ENCODE measurements around the gene COL8A1.
"Not testable (repeated sequence)": the region's sequence is repeated elsewhere in the genome, so short reads cannot be mapped to it uniquely, and the experiment has no call there.

COL8A1 gene

DNA sequence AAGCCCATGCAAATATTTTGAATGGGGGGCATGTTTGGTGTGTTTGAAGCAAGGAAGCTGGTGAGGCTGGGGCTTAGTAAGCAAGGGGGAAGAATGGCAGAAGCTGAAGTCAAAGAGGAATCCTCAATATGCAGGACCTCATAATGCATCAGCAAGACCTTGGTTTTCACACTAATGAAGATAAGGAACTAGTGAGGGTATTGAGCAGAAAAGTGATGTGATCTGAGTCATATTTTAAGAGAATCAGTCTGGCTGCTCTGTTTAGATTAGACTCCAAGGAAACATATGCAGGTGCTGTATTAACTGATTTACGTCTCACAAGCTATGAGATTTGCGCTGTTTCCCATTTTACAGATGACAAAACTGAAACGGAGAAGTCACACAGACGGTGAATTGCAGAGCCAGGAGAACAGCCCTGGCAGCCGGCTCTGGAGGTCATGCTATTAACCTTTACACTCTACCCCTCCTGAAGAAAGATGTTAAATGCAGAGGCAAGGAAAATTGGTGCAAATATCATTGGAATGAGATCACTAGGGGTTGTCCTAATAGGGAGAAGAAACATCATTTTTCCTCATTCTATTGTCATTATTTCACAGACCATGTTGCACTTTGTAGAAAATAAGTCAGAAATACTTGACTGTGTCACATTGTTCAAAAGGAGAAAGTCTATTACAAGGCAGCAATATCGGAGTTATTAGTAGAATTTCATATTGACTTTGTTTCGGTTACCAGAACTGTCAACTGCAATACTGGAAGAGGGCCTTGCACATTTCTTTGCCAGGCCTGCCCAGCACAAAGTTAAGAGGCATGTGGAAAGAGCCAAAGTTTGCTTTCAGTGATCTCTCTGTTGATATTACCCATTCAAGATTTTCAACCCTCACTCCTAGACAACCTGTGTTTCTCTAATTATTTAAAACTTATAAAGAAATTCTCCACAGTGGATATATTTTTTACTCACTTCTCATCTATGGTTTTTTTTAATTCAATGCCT, 64.9 kb downstream of the COL8A1 start:
- DNase-seq (ENCODE audit: extremely low read depth in 1 of 2, low read depth in 1 of 2): no peak

GRCh38 chr3:99704417-99704816, 66.0 kb downstream of the COL8A1 start:
- DNase-seq (ENCODE audit: extremely low read depth in 1 of 2, low read depth in 1 of 2): no peak

DNA sequence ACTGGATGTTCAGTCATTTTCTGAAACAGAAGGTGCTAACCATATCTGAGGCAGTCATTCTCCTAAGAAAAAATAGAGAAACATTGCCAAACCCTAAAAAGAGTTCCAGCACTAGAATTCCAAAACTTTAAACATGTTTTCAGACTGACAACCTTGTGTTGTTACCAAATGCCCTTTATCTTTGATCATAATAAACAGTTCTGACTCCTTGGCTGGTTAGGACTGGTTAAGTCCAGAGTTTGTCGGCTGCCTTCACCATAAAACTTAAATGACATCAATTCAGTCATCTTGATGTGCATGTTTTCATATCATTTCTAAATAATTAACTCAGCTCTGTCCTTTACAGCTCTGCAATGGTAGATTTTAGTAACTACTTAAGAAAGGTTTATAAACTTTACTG, 68.0 kb downstream of the COL8A1 start:
- DNase-seq (ENCODE audit: extremely low read depth in 1 of 2, low read depth in 1 of 2): no peak

- no peak for DNase-seq (ENCODE audit: extremely low read depth in 1 of 2, low read depth in 1 of 2)
Observed at GRCh38 chr3:99708207-99708745, 69.9 kb downstream of the COL8A1 start.

DNA sequence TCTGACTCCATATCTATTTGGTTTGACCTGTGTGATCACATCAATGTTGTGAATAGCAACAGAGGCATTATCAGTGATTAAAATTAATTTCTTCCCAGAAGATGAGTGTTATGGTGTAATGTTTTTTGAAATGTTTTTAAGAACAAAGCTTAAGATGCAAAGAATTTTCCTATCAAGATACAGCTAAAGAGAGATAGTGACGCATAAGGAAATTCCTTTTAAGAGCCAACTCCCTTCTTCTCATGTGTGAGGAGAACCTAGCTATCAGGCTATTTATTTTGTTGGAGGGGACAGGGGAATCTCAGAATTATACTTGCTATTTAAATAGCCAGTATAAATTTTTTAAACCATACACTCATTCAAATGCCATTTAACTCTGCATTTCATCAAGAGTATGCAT, 71.3 kb downstream of the COL8A1 start:
- DNase-seq (ENCODE audit: extremely low read depth in 1 of 2, low read depth in 1 of 2): no peak

- DNase-seq (ENCODE audit: extremely low read depth in 1 of 2, low read depth in 1 of 2): no peak
Observed at GRCh38 chr3:99710094-99710493, 71.7 kb downstream of the COL8A1 start.

- DNase-seq (ENCODE audit: extremely low read depth in 1 of 2, low read depth in 1 of 2): no peak
Observed at GRCh38 chr3:99711351-99711750, 73.0 kb downstream of the COL8A1 start.

- DNase-seq (ENCODE audit: extremely low read depth in 1 of 2, low read depth in 1 of 2): no peak
Observed at GRCh38 chr3:99712291-99712954, 74.0 kb downstream of the COL8A1 start.

GRCh38 chr3:99713440-99713839, 75.0 kb downstream of the COL8A1 start:
- no peak for DNase-seq (ENCODE audit: extremely low read depth in 1 of 2, low read depth in 1 of 2)

- DNase-seq (ENCODE audit: extremely low read depth in 1 of 2, low read depth in 1 of 2): no peak
Observed at GRCh38 chr3:99714146-99714545, 75.8 kb downstream of the COL8A1 start.

DNA sequence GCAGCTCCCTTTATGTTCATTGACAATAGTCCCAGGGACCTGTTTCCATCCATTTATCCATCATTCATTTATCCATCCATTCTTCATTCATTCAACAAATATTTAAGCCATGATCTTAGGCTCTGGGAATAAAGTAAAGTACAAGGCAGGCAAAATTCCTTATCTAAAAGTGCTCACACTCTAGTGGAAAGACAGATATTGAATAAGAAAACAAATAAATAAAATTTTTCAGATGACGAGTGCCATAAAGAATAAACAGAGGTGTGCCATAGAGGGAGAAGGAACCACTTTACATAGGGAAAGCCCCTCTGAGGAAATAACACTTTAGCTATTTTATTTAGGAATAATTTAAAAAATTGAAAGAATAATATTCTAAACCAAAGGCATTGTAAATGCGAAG, 76.2 kb downstream of the COL8A1 start:
- DNase-seq (ENCODE audit: extremely low read depth in 1 of 2, low read depth in 1 of 2): no peak

- DNase-seq (ENCODE audit: extremely low read depth in 1 of 2, low read depth in 1 of 2): no peak
Observed at GRCh38 chr3:99716463-99716995, 78.1 kb downstream of the COL8A1 start.

DNA sequence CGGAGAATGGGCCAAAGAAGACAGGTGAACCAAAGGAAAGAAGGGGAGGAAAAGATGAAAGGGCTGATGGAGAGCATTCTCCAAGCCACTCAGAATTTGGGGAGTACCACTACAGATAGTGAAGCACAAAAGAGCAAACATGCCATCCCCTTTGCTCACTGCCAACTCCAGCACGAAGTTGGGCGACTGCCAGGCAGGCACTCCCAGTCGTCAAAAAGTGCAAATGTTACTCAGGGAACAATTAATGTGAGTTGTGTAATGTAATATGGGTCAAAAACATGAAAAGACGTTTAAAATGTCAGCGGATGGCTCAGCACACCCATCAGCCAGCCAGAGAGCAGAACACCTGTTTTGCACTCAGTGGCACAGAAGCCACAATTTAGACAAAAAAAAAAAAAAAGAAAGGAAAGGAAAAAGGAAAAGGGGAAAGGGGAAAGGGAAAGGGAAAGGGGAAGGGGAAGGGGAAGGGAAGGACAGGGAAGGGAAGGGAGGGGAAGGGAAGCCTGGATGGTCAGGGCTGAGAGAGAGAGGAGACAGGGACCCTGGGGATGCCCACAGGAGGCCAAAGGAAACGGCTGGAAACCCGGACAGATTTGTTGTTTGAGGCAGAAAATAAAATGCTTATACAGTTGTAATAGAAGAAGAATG, 82.7 kb downstream of the COL8A1 start:
- DNase-seq (ENCODE audit: extremely low read depth in 1 of 2, low read depth in 1 of 2): no peak

DNA sequence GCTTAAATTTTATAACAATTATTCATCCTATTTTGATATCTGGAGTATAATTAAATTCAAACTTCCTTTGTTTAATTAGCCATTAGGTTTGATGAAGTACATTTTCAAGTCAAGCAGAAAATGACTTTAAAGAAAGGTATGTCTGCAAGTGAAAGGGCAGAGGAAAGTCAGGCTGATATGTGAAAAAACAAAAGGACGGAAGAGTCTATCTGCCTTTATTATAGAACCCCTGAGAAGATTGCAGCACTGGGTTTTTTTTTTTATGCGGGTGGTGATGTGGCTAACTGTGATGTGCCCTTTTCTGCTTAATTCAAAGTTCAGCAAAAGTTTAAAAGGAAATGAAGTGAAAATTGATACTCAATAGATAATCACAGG, 83.2 kb downstream of the COL8A1 start:
- no peak for DNase-seq (ENCODE audit: extremely low read depth in 1 of 2, low read depth in 1 of 2)

GRCh38 chr3:99724276-99724675, 85.9 kb downstream of the COL8A1 start:
- no peak for DNase-seq (ENCODE audit: extremely low read depth in 1 of 2, low read depth in 1 of 2)

DNA sequence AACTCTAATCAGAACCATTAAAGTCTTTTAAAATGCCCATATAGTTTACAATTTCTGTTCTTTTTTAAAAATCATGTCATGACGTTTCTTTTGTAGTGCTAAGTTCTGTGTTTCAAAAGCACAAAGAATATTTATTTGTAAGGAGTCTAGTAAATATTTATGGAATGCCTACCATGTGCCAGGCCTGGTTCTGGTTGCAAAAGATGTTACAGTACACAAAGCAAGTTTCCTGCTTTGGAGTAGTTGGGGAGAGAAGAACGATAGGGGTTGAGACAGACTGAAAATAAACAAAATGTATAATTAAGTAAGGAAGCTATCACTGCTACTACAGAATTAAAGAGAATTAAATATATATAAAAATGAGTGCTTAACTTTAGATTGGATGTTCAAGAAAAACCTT, 92.5 kb downstream of the COL8A1 start:
- no peak for DNase-seq (ENCODE audit: extremely low read depth in 1 of 2, low read depth in 1 of 2)

DNA sequence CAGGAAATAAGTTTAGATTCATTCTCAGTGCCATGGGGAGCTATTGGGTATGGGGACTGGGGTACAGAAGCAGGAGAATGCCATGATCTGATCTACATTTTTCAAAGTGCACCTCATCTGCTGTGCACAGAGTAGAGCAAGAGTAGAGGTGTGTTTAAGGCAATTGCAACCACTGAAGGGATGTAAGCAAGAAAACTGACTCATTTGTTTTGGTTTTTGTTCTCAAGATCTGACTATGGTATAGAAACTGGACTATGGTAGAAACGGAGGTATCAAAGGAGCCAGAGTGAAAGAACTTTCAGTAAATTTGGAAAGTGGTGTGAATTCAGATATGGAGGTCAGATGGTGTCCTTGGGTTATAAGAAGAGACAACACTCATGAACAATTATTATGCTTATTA, 93.1 kb downstream of the COL8A1 start:
- no peak for DNase-seq (ENCODE audit: extremely low read depth in 1 of 2, low read depth in 1 of 2)

DNA sequence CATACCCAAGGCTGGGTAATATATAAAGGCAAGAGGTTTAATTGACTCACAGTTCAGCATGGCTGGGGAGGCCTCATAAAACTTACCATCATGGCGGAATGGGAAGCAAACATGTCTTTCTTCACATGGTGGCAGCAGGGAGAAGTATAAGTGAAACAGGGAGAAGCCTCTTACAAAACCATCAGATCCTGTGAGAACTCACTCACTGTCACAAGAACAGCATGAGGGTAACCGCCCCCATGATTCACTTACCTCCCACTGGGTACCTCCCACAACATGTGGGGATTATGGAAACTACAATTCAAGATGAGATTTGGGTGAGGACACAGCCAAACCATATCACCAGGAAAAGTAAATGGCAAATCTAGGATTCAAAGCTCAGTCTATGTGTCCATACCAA, 102.0 kb downstream of the COL8A1 start:
- DNase-seq (ENCODE audit: extremely low read depth in 1 of 2, low read depth in 1 of 2): not testable (repeated sequence)

GRCh38 chr3:99741588-99741987, 103.2 kb downstream of the COL8A1 start:
- DNase-seq (ENCODE audit: extremely low read depth in 1 of 2, low read depth in 1 of 2): no peak

DNA sequence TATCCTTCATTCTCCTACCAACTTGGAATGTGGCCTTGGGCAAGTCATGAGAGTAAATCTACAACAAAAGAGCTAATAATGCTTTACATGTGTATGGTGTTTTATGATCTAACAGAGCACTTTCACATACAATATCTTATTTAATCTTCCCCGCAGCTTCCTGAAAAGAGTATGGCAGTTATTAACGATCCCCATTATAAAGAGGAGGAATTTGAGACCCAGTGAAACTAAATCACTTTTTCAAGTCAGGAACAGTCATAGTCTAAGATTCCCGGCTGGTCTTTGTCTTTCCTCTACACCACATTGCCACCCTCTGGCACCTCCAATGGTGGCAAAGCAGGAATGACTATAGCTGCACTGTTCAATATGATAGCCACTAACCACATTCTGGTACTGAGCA, 109.5 kb downstream of the COL8A1 start:
- no peak for DNase-seq (ENCODE audit: extremely low read depth in 1 of 2, low read depth in 1 of 2)

- no peak for DNase-seq (ENCODE audit: extremely low read depth in 1 of 2, low read depth in 1 of 2)
Observed at GRCh38 chr3:99751649-99752048, 113.3 kb downstream of the COL8A1 start.

All from stimulated activated CD8-positive, alpha-beta memory T cell treated with anti-CD3 and anti-CD28 coated beads, Interleukin-7, amount 100 ng/mL, for 48 hours (primary cell).